G401 (cell line): ENCODE data around the gene HSPA2. TPM values are rescaled to one million over a fixed set of nuclear protein-coding genes. Genes with fewer than 3 reads are reported as not detected.

Experiments
- total RNA-seq: library from RNA; depleted of rRNA; stranded (reverse); fragments of >200 nt; shearing (Covaris generic); gene quantifications from 2 replicates; pipeline ENCODE4 v1.2.3, GENCODE V29; 2014; rRNA removed

The HSPA2 gene
- total RNA-seq, 1 experiment from 2014 or later: not detected

Other genes with a start within 250 kb of the HSPA2 start
- not detected in 2 replicates for gene ESR2, start 246.4 kb upstream of the HSPA2 start, total RNA-seq
- 42.8 and 53.0 TPM in 2 replicates for gene MTHFD1, start 152.4 kb upstream of the HSPA2 start, total RNA-seq
- gene AKAP5, start 75.2 kb upstream of the HSPA2 start, total RNA-seq: 1.5 and 2.1 TPM in 2 replicates
- gene ZBTB25, start 36.9 kb upstream of the HSPA2 start, total RNA-seq: 1.2 and 3.1 TPM in 2 replicates
- 31.6 and 38.0 TPM in 2 replicates for gene ZBTB1, start 36.0 kb upstream of the HSPA2 start, total RNA-seq
- 0.25 TPM in 1 of 2 replicates, not detected in the other for gene PPP1R36, start 9.2 kb downstream of the HSPA2 start, total RNA-seq
- 5.2 and 6.7 TPM in 2 replicates for gene PLEKHG3, start 163.7 kb downstream of the HSPA2 start, total RNA-seq